GM12801 (cell line): ENCODE measurements around the gene PLXDC1.

ENCODE experiments used
- TF ChIP-seq, protein P1 (sequence below): IDR thresholded peaks from one replicate; pipeline ENCODE4 v1.5.1; 2011; ENCODE audit warnings: control low read depth; ENCODE audit not compliant: insufficient read length; ENCODE audit errors: extremely low read depth

Gene PLXDC1

DNA sequence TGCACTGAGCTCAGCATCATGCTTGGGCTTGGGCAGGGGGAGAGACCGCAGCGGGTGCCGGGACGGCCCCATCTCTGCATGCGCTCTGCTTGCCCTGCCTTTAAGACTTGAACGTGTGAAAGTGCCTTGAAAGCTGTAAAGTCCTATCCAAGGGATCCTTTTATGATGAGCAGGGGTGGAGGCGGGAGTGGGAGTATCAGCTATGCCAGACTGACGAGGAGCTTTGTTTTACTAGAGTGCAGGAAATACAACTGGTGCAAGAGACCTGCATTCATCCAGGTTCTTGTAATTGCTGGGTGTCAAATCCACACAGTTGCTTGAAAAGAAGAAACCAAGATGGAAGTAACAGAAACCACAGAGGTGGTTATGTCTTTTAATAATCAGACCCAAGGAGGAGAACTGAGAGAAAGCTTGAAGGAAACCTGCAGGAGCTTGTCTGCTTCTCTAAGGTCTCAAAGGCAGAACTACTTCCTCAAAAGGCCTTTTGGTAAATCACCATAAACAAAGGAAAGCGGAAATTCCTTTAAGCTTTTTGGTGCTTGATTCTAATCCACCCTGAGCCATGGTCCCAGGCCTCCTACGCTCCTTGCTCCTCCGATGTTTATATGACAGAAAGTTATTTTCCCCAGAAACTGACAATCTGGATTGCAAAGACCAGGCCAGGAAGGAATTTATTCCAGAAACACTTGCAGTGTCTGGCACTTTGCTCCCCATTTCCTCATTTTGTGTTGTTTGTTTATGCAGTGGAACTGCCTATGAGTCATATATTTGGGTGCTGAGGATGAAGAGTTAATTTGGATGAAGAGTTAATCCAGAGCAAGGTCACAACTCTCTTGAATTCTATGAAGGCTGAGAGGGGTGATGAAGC, 132.9 kb downstream of the PLXDC1 start:
- TF ChIP-seq, protein P1, sequence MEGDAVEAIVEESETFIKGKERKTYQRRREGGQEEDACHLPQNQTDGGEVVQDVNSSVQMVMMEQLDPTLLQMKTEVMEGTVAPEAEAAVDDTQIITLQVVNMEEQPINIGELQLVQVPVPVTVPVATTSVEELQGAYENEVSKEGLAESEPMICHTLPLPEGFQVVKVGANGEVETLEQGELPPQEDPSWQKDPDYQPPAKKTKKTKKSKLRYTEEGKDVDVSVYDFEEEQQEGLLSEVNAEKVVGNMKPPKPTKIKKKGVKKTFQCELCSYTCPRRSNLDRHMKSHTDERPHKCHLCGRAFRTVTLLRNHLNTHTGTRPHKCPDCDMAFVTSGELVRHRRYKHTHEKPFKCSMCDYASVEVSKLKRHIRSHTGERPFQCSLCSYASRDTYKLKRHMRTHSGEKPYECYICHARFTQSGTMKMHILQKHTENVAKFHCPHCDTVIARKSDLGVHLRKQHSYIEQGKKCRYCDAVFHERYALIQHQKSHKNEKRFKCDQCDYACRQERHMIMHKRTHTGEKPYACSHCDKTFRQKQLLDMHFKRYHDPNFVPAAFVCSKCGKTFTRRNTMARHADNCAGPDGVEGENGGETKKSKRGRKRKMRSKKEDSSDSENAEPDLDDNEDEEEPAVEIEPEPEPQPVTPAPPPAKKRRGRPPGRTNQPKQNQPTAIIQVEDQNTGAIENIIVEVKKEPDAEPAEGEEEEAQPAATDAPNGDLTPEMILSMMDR, result no peak

DNA sequence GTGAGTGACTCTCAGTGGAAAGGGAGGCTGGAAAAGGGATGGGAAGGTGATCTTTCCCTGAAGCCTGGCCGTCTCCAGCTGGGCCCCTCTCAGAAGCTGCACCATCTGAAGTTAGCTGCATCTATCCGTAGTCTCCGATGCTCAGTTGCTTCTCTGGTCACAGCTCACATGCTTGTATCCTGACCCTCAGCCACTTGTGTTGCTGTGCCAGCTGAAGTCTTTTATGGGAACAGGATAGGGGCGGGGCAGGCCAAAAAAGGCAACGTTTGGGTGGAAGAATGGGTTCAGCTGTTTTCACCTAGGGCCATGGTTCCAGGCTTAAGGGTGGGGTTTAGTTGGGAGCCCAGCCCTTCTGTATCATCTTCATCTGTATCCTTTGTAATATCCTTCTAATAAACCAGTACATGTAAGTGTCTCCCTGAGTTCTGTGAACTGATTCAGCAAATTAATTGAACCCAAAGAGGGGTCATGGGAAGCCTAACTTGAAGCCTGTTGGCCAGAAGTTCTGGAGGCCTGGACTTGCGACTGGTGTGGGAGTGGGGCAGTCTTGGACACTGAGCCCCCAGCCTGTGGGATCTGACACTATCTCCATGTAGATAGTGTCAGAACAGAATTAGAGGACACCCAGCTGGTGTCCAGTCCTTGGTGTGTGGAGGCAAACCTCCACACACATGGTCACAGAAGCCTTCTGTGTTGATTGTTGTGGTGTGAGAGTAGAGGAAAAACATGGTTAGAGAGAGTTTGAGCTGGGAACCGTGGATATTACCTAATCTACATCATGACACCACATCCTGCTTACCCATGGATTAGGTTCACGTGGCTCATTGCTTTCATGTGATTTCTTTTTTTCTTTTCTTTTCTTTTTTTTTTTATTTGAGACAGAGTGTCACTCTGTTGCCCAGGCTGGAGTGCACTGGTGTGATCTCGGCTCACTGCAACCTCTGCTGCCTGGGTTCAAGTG, 135.0 kb downstream of the PLXDC1 start:
- TF ChIP-seq, protein P1, result no peak

DNA sequence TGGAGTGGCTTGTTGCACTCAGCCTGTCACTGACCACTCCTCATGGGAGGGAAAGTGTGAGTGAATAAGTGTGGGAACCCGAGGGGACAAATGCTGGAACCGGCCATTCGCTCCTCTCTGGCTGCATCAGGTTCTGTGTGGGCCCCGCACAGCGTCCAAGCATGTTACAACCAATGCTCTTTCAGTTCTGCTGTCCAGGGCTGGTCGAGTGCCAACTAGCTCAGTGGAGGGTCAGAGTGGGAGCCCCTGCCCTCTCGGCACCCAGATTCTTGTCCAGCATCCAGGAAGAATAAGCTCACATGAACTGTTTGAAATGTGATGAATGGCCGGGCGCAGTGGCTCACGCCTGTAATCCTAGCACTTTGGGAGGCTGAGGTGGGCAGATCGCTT, 135.9 kb downstream of the PLXDC1 start:
- TF ChIP-seq, protein P1, result no peak

DNA sequence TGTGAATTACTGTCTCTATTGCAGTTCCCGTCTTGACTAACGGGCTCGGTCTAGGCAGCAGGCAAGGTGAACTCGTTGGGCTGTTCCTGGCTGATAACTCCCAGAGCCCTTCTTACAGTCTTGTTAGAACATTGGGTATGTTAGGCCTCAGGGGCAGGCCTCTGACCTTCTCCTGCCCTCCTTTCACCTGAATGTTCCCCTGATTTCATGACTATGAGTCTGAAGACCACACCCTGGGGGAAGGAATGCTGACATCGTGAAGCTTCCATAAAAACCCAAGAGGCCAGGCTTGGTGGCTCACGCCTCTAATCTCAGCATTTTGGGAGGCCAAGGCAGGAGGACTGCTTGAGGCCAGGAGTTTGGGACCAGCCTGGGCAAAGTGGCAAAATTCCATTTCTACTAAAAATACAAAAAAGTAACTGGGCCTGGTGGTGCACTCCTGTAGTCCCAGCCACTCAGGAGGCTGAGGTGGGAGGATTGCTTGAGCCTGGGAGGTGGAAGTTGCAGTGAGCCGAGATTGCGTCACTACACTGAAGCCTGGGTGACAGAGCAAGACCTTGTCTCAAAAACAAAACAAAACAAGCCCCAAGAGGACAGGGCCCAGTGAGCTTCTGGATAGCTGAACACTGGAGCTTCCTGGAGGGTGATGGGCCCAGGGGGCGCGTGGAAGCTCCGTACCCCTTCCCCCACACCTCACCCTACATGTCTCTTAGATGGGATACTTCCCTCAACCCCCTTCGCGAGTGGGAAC, 136.5 kb downstream of the PLXDC1 start:
- TF ChIP-seq, protein P1, result no peak

DNA sequence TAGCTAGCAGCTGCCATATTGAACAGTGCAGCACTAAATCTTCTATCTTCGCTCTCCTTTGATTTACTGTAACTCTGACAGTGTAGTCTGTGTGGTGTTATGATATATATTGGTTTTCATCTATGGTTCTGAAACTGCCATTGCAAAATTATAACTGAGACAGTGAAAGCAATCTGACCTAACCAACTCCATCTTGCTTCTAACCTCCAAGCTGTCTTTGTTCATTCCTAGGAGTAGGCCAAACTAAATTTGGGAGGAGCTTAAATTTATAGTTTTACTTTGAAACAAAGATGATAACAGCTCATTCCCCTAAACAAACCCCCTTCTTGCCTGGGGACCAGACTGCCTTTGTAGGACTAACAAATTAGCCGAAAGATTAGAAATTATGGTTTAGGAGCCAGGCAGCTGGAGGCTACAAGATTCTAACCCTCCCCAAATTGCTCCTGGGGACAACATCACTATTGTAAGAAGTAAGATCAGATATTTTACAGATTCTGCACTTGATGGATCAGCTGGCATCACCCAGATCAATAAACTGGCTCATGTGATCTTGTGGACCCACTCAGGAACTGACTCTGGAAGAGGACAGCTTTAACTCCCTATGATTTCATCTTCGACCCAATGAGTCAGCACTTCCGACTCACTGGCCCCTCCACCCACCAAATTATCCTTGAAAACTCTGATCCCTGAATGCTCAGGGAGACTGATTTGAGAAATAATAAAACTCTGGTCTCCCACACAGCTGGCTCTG, 137.2 kb downstream of the PLXDC1 start:
- TF ChIP-seq, protein P1, result no peak
